Right forelimb (tissue), 1 donor: ENCODE data around the gene CDK5RAP2.
"Not testable (repeated sequence)": the region's sequence is repeated elsewhere in the genome, so short reads cannot be mapped to it uniquely, and the experiment has no call there.

Experiments
- DNase-seq: peaks from one replicate; pipeline ENCODE4 v3.0.0-alpha.2; 2018

Gene CDK5RAP2

DNA sequence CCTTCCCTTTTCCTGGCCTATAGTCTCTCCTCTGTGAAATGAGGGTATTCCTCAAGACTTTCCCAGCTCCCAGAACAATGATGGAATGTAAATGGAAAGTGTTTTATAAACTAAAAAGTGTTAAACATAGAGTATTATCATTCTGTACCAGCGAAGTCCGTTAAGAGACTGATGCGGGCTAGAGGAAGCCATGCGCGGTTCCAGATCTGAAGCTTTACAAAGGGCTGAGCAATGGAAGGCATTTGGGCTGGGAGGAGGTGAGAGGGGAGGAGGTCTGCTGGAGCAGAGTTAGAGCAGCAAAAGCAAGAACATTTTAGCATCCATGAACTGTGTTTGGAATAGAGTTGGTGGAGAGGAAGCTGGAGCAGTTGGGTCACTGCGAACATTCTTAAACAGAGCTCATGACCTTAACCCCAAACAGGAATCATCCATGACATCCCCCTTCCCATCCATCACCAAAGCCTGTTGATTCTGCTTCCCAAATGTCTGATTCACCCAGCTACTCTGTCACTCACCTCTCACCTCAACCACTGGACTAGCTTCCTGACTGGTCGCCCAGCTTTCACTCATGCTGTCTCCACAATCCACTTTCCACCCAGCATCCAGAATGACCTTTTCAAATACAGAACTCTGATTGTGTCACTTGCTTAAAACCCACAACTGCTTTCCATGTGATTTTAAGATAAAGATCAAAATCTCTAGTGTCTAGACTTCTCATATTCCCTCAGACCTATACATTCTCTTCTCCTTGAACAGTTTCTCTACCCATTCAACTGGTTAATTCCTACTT is 37.1 kb downstream of the CDK5RAP2 start:
- DNase-seq = no peak

DNA sequence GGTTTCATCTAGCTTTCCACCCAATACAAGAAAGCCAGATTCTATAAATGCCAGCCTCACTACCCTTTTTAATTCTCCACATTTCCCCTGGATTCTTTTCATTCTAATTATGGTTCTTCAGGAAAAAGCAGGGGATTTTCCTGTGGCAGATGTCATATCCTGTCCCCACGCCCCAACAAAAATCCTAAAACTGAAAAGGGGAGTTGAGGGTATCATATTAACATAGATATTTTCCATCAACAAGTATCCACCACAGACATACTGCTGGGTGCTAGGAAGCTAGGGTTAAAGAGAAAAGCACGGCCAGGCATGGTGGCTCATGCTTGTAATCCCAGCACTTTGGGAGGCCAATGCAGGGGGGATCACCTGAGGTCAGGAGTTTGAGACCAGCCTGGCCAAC is 38.0 kb downstream of the CDK5RAP2 start:
- DNase-seq = no peak

DNA sequence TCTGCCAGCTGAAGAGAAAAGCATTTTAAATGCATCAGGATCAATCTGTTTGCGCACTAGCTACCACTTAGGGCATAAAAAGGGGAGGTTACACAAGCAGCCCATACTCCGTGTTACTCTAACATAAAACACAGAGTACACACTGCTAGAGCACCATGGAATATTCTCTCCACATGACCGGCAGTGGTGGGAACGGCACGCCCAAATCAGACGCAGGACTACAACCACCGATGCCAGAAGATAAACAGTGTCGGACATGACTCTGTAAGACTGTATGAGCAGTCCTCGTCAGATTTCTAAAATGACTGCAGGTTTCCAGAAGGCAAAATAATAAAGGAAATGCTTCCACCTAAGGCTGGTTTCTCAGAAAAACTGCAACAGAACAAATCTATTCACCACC is 40.0 kb downstream of the CDK5RAP2 start:
- DNase-seq = no peak

DNA sequence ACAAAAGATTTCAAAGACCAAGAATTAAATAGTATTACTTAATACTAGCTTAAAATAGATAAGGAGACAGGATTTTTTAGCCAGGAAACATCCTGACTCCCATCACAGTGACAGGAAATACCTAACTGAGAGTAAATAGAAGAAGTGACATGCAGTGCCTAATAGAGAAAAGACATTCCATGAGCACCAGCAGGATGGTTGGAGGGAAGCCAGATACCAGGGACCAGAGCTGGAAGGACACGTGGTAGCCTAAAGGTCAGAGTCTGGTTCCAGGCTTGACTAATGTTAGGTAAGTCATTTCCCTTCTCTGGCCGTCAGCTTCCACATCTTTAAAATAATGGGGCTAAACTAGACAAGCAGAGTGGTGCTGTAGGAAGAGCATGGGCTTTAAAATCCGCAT is 41.6 kb downstream of the CDK5RAP2 start:
- no peak for DNase-seq

DNA sequence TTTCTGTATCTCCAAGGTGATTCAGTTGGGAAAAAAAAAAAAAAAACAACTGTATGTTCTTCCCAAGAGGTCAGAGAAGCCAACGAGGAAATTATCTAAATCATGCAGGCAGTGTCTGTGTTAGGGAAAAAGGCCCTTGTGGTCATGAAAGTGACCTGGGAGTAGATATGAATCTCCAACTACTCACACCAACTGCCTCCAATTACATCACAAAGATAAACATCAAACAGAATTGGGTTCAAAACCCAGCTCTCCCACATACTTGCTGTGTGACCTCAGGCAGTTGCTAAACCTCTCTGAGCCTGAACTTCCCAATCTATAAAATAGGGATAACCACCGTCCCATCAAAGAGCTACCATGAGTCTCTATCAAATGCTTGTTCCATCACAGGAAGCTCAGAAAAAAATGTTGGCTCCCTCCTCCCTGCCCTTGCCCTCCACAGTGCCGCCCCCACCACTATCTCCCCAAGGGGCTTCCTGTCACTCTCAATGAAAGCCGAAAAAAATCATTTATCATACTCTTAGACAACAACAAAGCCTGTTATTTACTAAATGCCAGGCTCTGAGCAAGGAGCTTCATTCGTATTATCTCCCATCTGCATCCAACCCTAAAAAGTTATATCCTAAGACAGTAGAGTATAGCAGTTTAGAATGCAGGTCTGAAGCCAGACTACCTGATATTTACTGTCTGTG is 42.9 kb downstream of the CDK5RAP2 start:
- no peak for DNase-seq

DNA sequence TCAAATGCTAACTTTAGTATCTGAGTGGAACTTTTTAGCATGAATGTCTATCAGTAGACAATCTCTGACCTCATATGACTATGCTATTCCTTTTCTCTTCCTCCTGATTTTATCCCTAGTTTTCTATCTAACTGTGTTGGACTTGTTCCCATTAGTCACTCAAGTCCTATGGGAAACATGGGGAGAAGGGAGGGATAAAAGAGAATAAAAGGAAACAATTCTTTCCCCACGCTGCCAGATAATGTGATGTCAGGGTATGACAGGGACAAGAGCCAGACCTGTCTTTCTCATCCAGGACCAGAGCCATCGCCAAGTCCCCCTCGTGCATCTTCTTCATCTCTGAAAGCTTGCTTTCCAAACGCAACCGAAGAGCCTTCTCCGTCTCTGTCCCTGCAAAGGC is 43.9 kb downstream of the CDK5RAP2 start:
- DNase-seq = no peak

DNA sequence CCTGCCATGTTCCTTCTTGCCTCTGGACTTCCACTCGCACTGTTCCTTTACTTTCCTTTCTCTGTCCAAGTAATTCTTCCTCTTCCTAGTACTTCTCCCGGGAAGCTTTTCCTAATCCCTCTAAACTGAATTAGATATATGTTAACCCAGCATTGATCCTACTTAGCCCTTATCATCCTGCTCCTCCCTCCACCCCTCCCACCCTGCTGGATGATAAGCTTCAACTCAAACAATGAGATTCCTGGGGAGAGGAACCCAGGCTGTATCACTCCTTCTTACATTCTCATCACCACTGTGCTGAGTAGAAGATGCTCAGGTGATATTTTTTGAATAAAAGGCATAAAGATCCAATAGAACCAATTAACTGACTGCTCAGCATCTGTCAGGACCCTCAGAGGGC is 45.7 kb downstream of the CDK5RAP2 start:
- DNase-seq = no peak

DNA sequence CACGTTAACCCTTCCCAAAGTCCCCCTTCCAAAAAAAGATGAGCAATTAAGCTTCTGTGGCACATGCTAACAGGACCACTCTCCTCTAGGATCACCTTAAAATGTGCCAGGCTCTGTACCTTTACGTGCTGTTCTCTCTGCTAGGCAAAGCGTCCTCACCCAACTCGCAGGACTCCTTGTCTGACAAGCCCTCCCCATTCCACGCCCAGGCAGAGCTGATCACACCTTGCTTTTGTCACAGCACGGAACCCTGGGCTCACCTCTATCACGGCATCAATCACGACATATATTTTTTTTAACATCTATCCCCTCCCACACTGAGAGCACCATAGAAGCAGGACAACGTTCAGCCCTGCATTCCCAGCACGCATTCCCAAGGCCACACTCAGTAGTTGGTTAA is 47.1 kb downstream of the CDK5RAP2 start:
- no peak for DNase-seq

DNA sequence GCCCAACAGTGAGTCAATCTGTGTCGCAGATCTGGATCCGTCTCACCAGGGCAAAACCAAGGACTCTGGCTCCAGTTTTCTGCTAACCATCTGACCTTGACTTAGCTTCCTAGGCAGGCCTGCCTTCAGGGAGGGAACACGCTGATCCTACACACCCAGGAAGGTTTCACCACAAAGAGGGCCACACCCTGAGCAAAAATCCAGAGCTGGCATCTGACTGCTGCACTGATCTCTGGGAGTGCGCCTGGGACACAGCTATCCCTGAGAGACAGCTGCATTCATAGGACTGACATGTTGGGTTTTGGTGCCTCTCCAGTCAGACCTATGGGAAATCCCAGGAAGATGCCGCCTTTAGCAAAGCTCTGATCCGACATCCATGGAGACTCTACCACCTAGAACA is 47.5 kb downstream of the CDK5RAP2 start:
- DNase-seq = no peak

DNA sequence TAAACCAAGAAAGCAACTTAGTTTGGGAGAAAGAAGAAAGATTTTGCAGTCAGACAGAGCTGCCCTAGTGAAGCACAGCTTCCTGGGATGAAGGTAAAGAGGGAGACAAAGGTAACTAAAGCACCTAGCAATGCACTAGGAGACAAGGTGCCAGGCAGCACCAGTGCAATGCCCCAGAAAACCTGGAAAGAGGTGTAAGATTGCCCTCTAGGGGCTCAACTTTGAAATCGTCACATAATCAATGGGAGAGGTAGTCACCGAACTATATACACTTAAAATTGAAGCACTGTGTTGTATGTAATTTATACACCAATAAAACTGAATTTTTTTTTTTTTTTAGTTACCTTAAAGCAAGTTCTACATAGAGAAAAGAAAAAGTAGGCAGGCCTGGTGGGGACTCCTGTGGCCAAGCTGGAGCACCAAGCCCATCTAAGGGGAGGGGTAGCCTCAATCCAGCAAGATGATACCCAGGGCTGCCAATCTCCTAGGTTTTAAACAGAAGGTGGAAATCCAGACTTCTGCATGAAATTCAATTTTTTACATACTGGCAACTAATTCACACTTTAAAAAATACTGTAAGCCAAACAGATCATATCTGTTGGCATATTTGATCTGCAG is 48.2 kb downstream of the CDK5RAP2 start:
- DNase-seq = no peak

DNA sequence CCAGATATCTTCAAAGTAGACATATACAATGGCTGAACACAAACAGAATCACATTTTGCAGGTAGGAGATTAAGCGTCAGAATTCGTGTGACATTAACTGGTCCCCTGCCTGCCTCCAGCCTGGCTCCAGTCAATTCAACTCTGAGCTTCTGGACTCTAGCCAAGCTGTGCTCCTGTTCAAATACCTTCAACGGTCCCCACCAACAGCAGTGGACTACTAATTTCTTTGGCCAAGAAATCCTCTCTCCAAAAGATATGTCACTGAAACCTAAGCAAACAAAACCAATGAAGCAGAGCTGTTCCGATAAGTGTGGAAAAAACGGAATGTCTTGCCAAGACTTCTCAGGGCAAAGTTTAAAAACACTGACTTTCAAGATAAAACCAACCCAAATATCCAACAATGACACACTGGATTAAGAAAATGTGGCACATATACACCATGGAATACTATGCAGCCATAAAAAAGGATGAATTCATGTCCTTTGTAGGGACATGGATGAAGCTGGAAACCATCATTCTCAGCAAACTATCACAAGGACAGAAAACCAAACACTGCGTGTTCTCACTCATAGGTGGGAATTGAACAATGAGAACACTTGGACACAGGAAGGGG is 49.6 kb downstream of the CDK5RAP2 start:
- not testable (repeated sequence) for DNase-seq

DNA sequence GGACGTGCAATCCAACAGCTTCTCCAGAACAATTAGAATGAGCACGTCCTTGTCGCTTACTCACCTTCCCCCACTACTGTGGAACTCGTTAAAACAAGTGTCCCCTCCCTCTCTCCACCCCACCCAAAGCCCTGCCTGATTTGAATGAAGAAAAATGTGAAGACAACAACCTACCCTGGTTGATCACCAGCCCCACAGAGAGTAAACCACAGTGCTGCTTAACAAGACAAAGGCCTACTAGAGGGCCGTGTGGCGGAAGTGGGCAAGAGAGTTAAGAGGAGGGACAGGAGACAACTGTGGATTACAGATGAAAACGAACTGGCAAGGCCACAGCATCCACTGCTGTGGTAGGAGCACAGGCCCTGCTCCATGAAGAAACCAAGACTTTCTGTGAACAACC is 51.1 kb downstream of the CDK5RAP2 start:
- no peak for DNase-seq

DNA sequence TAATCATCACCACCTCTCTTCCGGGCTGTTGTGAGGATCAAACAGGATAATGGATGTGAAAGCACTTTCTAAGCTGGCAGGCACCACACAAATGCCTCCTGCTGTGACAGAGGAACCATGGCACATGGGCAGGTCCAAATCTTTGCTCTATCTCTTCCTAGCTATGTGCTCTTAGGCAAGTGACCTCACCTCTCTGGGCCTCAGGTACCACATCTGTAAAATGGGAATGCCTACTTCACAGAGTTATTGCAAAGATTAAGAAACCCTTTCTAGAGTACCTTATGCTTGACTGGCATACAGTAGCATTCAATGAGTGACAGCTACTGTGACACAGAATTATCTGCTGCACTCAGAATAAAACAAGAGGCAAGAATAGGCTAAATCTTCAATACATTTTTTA is 51.6 kb downstream of the CDK5RAP2 start:
- DNase-seq = no peak

DNA sequence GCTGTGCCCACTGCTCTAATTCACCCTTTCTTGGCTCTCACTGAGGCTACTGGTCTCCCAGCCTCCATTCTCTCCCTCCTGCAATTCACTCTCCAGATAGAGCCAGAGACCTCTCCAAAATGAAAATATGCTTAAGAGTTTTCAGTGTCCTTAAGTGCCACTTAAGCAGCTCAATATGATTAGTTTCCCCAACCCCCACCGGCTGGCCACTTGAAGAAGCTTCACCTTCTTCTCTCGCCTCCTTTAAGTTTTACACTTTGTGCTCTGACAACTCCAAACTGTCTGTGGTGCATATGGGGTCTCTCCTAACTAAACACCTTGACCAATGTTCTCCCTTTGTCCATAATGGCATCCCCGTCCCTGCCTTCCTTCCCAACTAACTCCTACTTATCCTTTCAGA is 53.4 kb downstream of the CDK5RAP2 start:
- DNase-seq = no peak

DNA sequence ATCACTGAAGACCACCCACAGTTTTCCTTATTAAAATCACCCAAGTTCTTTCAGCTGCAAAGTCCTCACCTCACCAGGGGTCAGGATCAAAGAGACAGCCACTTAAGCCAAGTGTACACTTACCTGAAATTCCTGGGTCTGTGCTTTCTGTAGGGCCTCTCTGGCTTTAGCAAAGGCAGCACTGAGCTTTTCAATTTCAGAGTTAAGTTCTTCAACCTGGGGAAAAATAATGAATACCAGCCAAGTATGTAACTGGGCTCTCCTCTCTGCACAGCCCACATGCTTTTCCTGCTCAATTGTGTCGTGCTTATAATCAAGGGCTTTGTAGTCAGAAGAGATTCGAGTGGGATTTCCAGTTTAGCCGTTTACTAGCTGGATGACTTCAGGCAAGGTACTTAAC is 55.1 kb downstream of the CDK5RAP2 start:
- DNase-seq = no peak

DNA sequence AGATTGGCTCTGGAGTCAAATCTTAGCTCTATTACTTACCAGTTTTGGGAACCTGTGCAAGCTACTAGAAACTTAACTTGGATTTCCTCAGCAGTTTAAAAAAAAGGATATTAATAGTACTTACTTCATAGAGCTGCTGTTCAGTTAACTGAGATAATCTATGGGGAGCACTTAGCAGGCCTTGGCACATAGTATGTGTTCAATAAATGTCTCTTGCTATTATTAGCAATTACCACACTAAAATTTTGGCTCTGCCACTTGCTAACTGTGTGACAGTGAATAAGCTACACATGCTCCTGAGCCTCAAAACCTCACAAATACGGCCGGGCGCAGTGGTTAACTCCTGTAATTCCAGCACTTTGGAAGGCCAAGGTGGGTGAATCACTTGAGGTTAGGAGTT is 55.9 kb downstream of the CDK5RAP2 start:
- no peak for DNase-seq

DNA sequence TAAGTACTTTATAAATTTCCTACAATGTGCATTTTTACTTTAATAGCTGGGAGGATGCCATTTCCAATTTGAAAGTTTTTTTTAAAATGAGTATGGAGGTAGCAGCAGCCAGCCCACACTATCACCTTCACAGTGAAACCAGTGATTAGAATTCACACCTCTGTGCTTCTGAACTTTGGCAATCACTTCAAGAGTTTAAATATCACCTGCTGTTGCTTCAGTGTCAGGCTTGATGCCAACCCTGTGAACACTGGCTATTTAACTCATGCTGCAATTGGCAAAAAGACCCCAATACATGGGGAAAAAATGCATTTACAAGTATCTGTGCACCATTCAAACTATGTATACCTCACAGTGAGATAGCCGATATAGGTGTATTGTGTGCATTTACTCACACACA is 57.4 kb downstream of the CDK5RAP2 start:
- DNase-seq = no peak

DNA sequence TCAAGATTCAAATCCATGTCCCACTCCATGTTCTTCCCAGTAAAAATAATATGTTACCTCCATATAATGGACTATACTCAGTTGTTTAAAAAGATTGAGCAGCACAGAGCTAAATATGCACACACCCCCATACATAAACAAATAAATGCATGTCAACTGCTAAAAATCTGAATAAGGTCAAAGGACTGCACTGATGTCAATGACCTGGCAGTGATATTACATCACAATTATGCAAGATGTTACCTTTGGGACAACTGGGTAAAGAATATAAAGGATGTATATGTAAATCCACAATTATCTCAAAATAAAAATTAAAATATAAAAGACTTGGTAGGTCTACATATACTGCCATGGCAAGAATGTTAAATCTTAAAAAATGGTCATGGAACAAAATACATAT is 57.9 kb downstream of the CDK5RAP2 start:
- DNase-seq = no peak

DNA sequence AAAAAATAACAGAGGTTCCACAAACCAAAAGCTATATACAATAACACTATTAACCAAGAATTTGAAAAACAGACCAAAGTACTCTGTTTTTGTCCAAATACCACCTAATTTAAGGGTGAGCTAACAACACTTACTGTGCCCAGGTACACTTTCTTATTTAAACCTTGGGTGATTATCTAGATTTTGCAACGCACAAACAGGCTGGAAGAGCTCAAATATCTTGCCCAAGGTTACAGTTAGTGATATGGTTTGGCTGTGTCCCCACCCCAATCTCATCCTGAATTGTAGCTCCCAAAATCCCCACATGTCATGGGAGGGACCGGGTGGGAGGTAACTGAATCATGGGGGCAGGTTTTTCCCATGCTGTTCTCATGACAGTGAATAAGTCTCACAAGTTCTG is 58.9 kb downstream of the CDK5RAP2 start:
- no peak for DNase-seq

DNA sequence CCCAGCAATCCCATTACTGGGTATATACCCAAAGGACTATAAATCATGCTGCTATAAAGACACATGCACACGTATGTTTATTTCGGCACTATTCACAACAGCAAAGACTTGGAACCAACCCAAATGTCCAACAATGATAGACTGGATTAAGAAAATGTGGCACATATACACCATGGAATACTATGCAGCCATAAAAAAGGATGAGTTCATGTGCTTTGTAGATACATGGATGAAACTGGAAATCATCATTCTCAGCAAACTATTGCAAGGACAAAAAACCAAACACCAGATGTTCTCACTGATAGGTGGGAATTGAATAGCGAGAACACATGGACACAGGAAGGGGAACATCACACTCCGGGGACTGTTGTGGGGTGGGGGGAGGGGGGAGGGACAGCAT is 64.0 kb downstream of the CDK5RAP2 start:
- not testable (repeated sequence) for DNase-seq

DNA sequence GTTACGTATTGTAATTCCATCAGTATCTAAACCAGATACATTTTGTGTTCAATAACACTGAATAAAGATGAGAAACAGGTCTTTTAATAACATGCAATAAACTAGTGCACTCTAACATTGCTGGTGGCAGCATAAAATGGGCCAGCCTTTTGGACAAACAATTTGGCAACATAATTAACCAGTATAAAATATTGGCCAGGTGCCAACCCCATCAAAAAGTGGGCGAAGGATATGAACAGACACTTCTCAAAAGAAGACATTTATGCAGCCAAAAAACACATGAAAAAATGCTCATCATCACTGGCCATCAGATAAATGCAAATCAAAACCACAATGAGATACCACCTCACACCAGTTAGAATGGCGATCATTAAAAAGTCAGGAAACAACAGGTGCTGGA is 64.5 kb downstream of the CDK5RAP2 start:
- DNase-seq = not testable (repeated sequence)

DNA sequence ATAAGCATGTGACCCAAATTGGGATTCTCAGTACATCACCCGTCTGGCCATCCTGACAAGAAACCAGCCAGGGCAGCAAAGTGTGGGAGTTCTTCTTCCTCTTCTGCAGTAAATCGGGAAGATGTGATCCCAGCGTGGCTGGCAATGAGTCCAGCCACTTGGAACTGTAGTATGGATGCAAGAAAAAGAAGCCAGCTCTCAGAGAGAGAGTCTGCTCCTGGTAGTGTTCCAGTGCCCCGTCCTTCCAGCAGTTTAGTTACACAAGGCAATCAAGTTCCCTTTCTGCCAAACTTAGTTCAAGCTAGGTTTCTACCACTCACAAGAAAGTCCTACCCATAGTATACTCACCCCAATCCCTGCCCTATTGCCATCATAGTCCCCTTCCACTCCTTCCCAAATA is 65.6 kb downstream of the CDK5RAP2 start:
- DNase-seq = no peak

DNA sequence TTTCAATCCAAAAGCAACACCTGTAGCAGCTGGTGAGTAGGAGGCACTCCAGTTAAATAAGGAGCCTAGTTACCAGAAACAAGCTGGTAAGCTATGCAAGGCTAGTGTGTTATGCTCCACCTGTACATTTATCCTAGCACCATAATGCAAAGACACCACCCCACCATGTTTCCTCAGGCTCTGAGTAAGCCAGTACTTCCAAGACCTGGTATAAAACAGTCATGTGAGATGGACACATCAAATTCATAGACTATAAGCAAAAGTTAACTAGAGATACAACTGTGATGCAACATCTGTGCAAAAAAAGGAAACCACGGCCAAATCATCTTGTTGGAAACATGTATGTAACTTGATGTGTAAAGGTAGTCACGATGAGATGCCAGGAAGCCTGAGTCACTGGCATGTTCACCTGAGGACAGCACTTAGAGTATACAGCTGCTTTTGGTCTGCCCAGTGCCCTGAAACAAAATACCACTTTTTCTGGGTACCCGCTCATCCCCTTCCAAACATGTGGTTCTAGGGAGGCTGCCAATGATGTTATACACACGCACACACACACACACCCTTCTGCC is 66.1 kb downstream of the CDK5RAP2 start:
- no peak for DNase-seq
